ENCODE measurements around the gene NPEPL1. TPM values are rescaled to one million over a fixed set of nuclear protein-coding genes. Genes with fewer than 3 reads are reported as not detected.

The NPEPL1 gene
- total RNA-seq, 2 experiments from 2014 or later = 29.1 to 30.7 TPM

GRCh38 chr20:58659841-58660240 lies 32.8 kb upstream of the NPEPL1 start:
- Mint-ChIP-seq H3K27ac (peak overlapping the region; percentile 81), H3K9me3 (no peaks in the 10 kb centered on the region), H3K36me3 (ENCODE audit: low read depth) (peaks cover 63% of the 10 kb centered on the region), H3K27me3 (no peaks in the 10 kb centered on the region), H3K4me3 (peak overlapping the region; percentile 59), H3K4me1 (peaks cover 82% of the 10 kb centered on the region)
- peak; percentile 38 for DNase-seq
- CTCF ChIA-PET = interaction anchor here (1.0 to 3.9 kb wide), 4 partner anchors 10 to 423 kb away, joined by 4 to 37 read pairs (median 8); partner anchors contain the start of genes NPEPL1 and STX16
- POLR2A ChIA-PET = interaction anchor here (0.6 to 7.1 kb wide), 10 partner anchors 9 to 506 kb away, joined by 3 to 121 read pairs (median 3); partner anchors contain the start of genes NELFCD and STX16

- Mint-ChIP-seq H3K27me3 (no peaks in the 10 kb centered on the region), H3K27ac (peak overlapping the region; percentile 93), H3K4me3 (peak overlapping the region; percentile 68), H3K36me3 (ENCODE audit: low read depth) (peaks cover 60% of the 10 kb centered on the region), H3K9me3 (no peaks in the 10 kb centered on the region), H3K4me1 (peaks cover 76% of the 10 kb centered on the region)
- ChIA-PET CTCF (interaction anchor here (0.9 to 3.9 kb wide), 2 partner anchors 8 to 11 kb away, joined by 3 to 37 read pairs; partner anchors contain the start of gene STX16), POLR2A (interaction anchor here (1.1 to 7.1 kb wide), 4 partner anchors 9 to 353 kb away, joined by 3 to 121 read pairs (median 3); partner anchors contain the start of genes NELFCD and STX16)
- peak; percentile 50 for DNase-seq
These were observed 31.6 kb upstream of the NPEPL1 start for GRCh38 chr20:58660855-58661597.

GRCh38 chr20:58661598-58662473 lies 30.8 kb upstream of the NPEPL1 start:
- no peaks in the 10 kb centered on the region for H3K9me3 Mint-ChIP-seq
- H3K4me3 Mint-ChIP-seq = peak overlapping the region; percentile 68
- H3K27me3 Mint-ChIP-seq = no peaks in the 10 kb centered on the region
- peak overlapping the region; percentile 93 for H3K27ac Mint-ChIP-seq
- CTCF ChIA-PET = interaction anchor here (3.9 kb wide), 1 partner anchor 12 kb away, joined by 37 read pairs; the partner anchor contains the start of gene STX16
- H3K36me3 Mint-ChIP-seq (ENCODE audit: low read depth) = peaks cover 57% of the 10 kb centered on the region
- DNase-seq = no peak
- POLR2A ChIA-PET = interaction anchor here (1.1 to 7.1 kb wide), 2 partner anchors 11 to 354 kb away, joined by 3 to 121 read pairs; partner anchors contain the start of gene STX16
- peaks cover 71% of the 10 kb centered on the region for H3K4me1 Mint-ChIP-seq

GRCh38 chr20:58664331-58664730 lies 28.3 kb upstream of the NPEPL1 start:
- no peak for DNase-seq
- Mint-ChIP-seq H3K4me3 (no peak overlapping the region), H3K27ac (no peak overlapping the region), H3K4me1 (peaks cover 52% of the 10 kb centered on the region), H3K36me3 (ENCODE audit: low read depth) (peaks cover 62% of the 10 kb centered on the region), H3K9me3 (no peaks in the 10 kb centered on the region), H3K27me3 (no peaks in the 10 kb centered on the region)
- CTCF ChIA-PET = interaction anchor here (1.7 kb wide), 1 partner anchor 13 kb away, joined by 9 read pairs; the partner anchor contains the start of gene STX16
- POLR2A ChIA-PET = interaction anchor here (7.1 kb wide), 1 partner anchor 13 kb away, joined by 121 read pairs; the partner anchor contains the start of gene STX16

- peak overlapping the region; percentile 44 for H3K27ac Mint-ChIP-seq
- H3K27me3 Mint-ChIP-seq = no peaks in the 10 kb centered on the region
- H3K4me3 Mint-ChIP-seq = no peak overlapping the region
- H3K36me3 Mint-ChIP-seq (ENCODE audit: low read depth) = peaks cover 66% of the 10 kb centered on the region
- H3K9me3 Mint-ChIP-seq = no peaks in the 10 kb centered on the region
- DNase-seq = no peak
- ChIA-PET POLR2A (interaction anchor here (7.1 kb wide), 1 partner anchor 14 kb away, joined by 121 read pairs; the partner anchor contains the start of gene STX16), CTCF (interaction anchor here (1.7 kb wide), 1 partner anchor 14 kb away, joined by 9 read pairs; the partner anchor contains the start of gene STX16)
- peaks cover 50% of the 10 kb centered on the region for H3K4me1 Mint-ChIP-seq
These were observed 27.7 kb upstream of the NPEPL1 start for GRCh38 chr20:58664883-58665282.

GRCh38 chr20:58665606-58666005 lies 27.0 kb upstream of the NPEPL1 start:
- Mint-ChIP-seq H3K4me1 (peaks cover 45% of the 10 kb centered on the region), H3K27ac (peak overlapping the region; percentile 44)
- POLR2A ChIA-PET = no interaction called here

GRCh38 chr20:58666702-58667101 lies 25.9 kb upstream of the NPEPL1 start:
- H3K9me3 Mint-ChIP-seq = no peaks in the 10 kb centered on the region
- no peak overlapping the region for H3K4me3 Mint-ChIP-seq
- H3K4me1 Mint-ChIP-seq = peaks cover 35% of the 10 kb centered on the region
- H3K27ac Mint-ChIP-seq = no peak overlapping the region
- POLR2A ChIA-PET = interaction anchor here (2.4 kb wide), 1 partner anchor 15 kb away, joined by 13 read pairs; the partner anchor contains the start of gene STX16
- no peaks in the 10 kb centered on the region for H3K27me3 Mint-ChIP-seq
- DNase-seq = no peak
- CTCF ChIA-PET = interaction anchor here (0.7 to 1.9 kb wide), 2 partner anchors 16 to 42 kb away, joined by 4 to 8 read pairs; partner anchors contain the start of gene STX16
- peaks cover 61% of the 10 kb centered on the region for H3K36me3 Mint-ChIP-seq (ENCODE audit: low read depth)

More at GRCh38 chr20:58665606-58666005, 27.0 kb upstream of the NPEPL1 start:
- no peaks in the 10 kb centered on the region for H3K9me3 Mint-ChIP-seq
- H3K36me3 Mint-ChIP-seq (ENCODE audit: low read depth) = peaks cover 66% of the 10 kb centered on the region
- no peak for DNase-seq
- no peaks in the 10 kb centered on the region for H3K27me3 Mint-ChIP-seq
- no peak overlapping the region for H3K4me3 Mint-ChIP-seq
- CTCF ChIA-PET = no interaction called here

- Mint-ChIP-seq H3K27ac (no peak overlapping the region), H3K4me3 (no peak overlapping the region), H3K4me1 (peaks cover 27% of the 10 kb centered on the region), H3K9me3 (no peaks in the 10 kb centered on the region), H3K36me3 (ENCODE audit: low read depth) (peaks cover 58% of the 10 kb centered on the region), H3K27me3 (no peaks in the 10 kb centered on the region)
- CTCF ChIA-PET = interaction anchor here (0.8 to 1.9 kb wide), 2 partner anchors 10 to 17 kb away, joined by 3 to 8 read pairs; partner anchors contain the start of gene STX16
- POLR2A ChIA-PET = interaction anchor here (2.4 kb wide), 1 partner anchor 16 kb away, joined by 13 read pairs; the partner anchor contains the start of gene STX16
- no peak for DNase-seq
These were observed 24.6 kb upstream of the NPEPL1 start for GRCh38 chr20:58667975-58668374.

- POLR2A ChIA-PET = interaction anchor here (1.5 to 1.7 kb wide), 2 partner anchors 16 to 18 kb away, joined by 8 to 10 read pairs; partner anchors contain the start of gene STX16
- CTCF ChIA-PET = no interaction called here
These were observed 23.7 kb upstream of the NPEPL1 start for GRCh38 chr20:58668901-58669286.

GRCh38 chr20:58669287-58670006 lies 23.2 kb upstream of the NPEPL1 start:
- no peak for DNase-seq
- Mint-ChIP-seq H3K27me3 (no peaks in the 10 kb centered on the region), H3K36me3 (ENCODE audit: low read depth) (peaks cover 60% of the 10 kb centered on the region), H3K4me1 (peaks cover 19% of the 10 kb centered on the region), H3K4me3 (no peak overlapping the region), H3K9me3 (no peaks in the 10 kb centered on the region), H3K27ac (no peak overlapping the region)
- ChIA-PET CTCF (no interaction called here), POLR2A (interaction anchor here (0.9 to 1.7 kb wide), 3 partner anchors 9 to 18 kb away, joined by 3 to 10 read pairs (median 8); partner anchors contain the start of gene STX16)

More at GRCh38 chr20:58668901-58669286, 23.7 kb upstream of the NPEPL1 start:
- no peaks in the 10 kb centered on the region for H3K27me3 Mint-ChIP-seq
- peaks cover 60% of the 10 kb centered on the region for H3K36me3 Mint-ChIP-seq (ENCODE audit: low read depth)
- peaks cover 21% of the 10 kb centered on the region for H3K4me1 Mint-ChIP-seq
- H3K9me3 Mint-ChIP-seq = no peaks in the 10 kb centered on the region
- no peak for DNase-seq
- no peak overlapping the region for H3K4me3 Mint-ChIP-seq
- no peak overlapping the region for H3K27ac Mint-ChIP-seq

- peaks cover 65% of the 10 kb centered on the region for H3K36me3 Mint-ChIP-seq (ENCODE audit: low read depth)
- ChIA-PET CTCF (no interaction called here), POLR2A (interaction anchor here (0.9 to 1.7 kb wide), 3 partner anchors 10 to 19 kb away, joined by 3 to 10 read pairs (median 8); partner anchors contain the start of gene STX16)
- no peak for DNase-seq
- H3K4me1 Mint-ChIP-seq = peaks cover 15% of the 10 kb centered on the region
- H3K4me3 Mint-ChIP-seq = no peak overlapping the region
- H3K27me3 Mint-ChIP-seq = no peaks in the 10 kb centered on the region
- no peaks in the 10 kb centered on the region for H3K9me3 Mint-ChIP-seq
- no peak overlapping the region for H3K27ac Mint-ChIP-seq
These were observed 22.5 kb upstream of the NPEPL1 start for GRCh38 chr20:58670102-58670501.
